ENCODE data around the gene FCAMR.

- no peak for TF ChIP-seq CTCF (conservative IDR thresholded peaks at IDR 0.05; ENCODE audit: low read depth, low read length)
- TF ChIP-seq EZH2 (IDR thresholded peaks at IDR 0.05; ENCODE audit: borderline replicate concordance, low read depth, low read length, poor library complexity, severe bottlenecking) = no peak
Observed at GRCh38 chr1:206921772-206922265, 48.4 kb downstream of the FCAMR start, which contains the start of gene FCMR.

All from A673 (cell line).